HUES48 (cell line): Measurements from ENCODE around the gene KCNIP4.

Source experiments
- H3K27ac ChIP-seq: one replicate; pipeline ENCODE4 v1.7.0; 2013; ENCODE audit warnings: low read depth, low read length, inconsistent platforms
- H3K27me3 ChIP-seq: 2 replicates; pipeline ENCODE4 v1.6.1; 2013; ENCODE audit warnings: mild to moderate bottlenecking, low read length; ENCODE audit not compliant: control insufficient read depth, insufficient read depth
- H3K36me3 ChIP-seq: 2 replicates; pipeline ENCODE4 v1.6.1; 2013; ENCODE audit warnings: low read length; ENCODE audit not compliant: control insufficient read depth, insufficient read depth
- H3K4me1 ChIP-seq: 2 replicates; pipeline ENCODE4 v1.6.1; 2013; ENCODE audit warnings: mild to moderate bottlenecking, low read length; ENCODE audit not compliant: control insufficient read depth, insufficient read depth
- H3K4me3 ChIP-seq: 2 replicates; pipeline ENCODE4 v1.5.1; 2013; ENCODE audit warnings: mild to moderate bottlenecking, low read depth, low read length
- H3K9ac ChIP-seq: 2 replicates; pipeline ENCODE4 v1.6.1; 2013; ENCODE audit warnings: mild to moderate bottlenecking, low read depth, low read length, moderate library complexity
- H3K9me3 ChIP-seq: 2 replicates; pipeline ENCODE4 v1.6.1; 2013; ENCODE audit warnings: low read length; ENCODE audit not compliant: control insufficient read depth, insufficient read depth

Gene KCNIP4

GRCh38 chr4:20983763-20984575 is 964.6 kb downstream of the KCNIP4 start:
- Histone ChIP-seq H3K27me3 (peaks cover 37% of the 10 kb centered on the region), H3K9me3 (no peaks in the 10 kb centered on the region), H3K4me1 (peaks cover 26% of the 10 kb centered on the region), H3K9ac (peak overlapping the region; percentile 12; the same call in 1 of the 2 replicates), H3K36me3 (no peaks in the 10 kb centered on the region), H3K4me3 (peak overlapping the region; percentile 61), H3K27ac (no peak overlapping the region)

- Histone ChIP-seq H3K4me3 (no peak overlapping the region), H3K9ac (no peak overlapping the region), H3K4me1 (peaks cover 23% of the 10 kb centered on the region), H3K36me3 (no peaks in the 10 kb centered on the region), H3K9me3 (no peaks in the 10 kb centered on the region), H3K27ac (no peak overlapping the region), H3K27me3 (peaks cover 37% of the 10 kb centered on the region)
Measured at GRCh38 chr4:20982544-20982943, 966.0 kb downstream of the KCNIP4 start.

GRCh38 chr4:20960291-20960690 is 988.3 kb downstream of the KCNIP4 start:
- H3K27ac ChIP-seq, result no peak overlapping the region
- no peak overlapping the region for H3K9ac ChIP-seq
- no peaks in the 10 kb centered on the region for H3K36me3 ChIP-seq
- H3K27me3 ChIP-seq, result no peaks in the 10 kb centered on the region
- H3K4me3 ChIP-seq, result no peak overlapping the region
- H3K9me3 ChIP-seq, result no peaks in the 10 kb centered on the region
- no peaks in the 10 kb centered on the region for H3K4me1 ChIP-seq

GRCh38 chr4:20954541-20954940 is 994.0 kb downstream of the KCNIP4 start:
- Histone ChIP-seq H3K27ac (no peak overlapping the region), H3K9me3 (no peaks in the 10 kb centered on the region), H3K4me1 (no peaks in the 10 kb centered on the region), H3K36me3 (no peaks in the 10 kb centered on the region), H3K9ac (no peak overlapping the region), H3K4me3 (no peak overlapping the region), H3K27me3 (no peaks in the 10 kb centered on the region)

- H3K27ac ChIP-seq, result no peak overlapping the region
- no peaks in the 10 kb centered on the region for H3K4me1 ChIP-seq
- H3K27me3 ChIP-seq, result no peaks in the 10 kb centered on the region
- H3K9me3 ChIP-seq, result no peaks in the 10 kb centered on the region
- no peaks in the 10 kb centered on the region for H3K36me3 ChIP-seq
- H3K9ac ChIP-seq, result no peak overlapping the region
- H3K4me3 ChIP-seq, result no peak overlapping the region
Measured at GRCh38 chr4:20944961-20945360, 1003.6 kb downstream of the KCNIP4 start.

GRCh38 chr4:20944451-20944850 is 1004.1 kb downstream of the KCNIP4 start:
- Histone ChIP-seq H3K36me3 (no peaks in the 10 kb centered on the region), H3K27me3 (no peaks in the 10 kb centered on the region), H3K4me3 (no peak overlapping the region), H3K4me1 (no peaks in the 10 kb centered on the region), H3K27ac (no peak overlapping the region), H3K9ac (no peak overlapping the region), H3K9me3 (no peaks in the 10 kb centered on the region)

- Histone ChIP-seq H3K9me3 (no peaks in the 10 kb centered on the region), H3K9ac (no peak overlapping the region), H3K27ac (no peak overlapping the region), H3K27me3 (no peaks in the 10 kb centered on the region), H3K36me3 (no peaks in the 10 kb centered on the region), H3K4me3 (no peak overlapping the region), H3K4me1 (no peaks in the 10 kb centered on the region)
Measured at GRCh38 chr4:20938204-20938603, 1010.4 kb downstream of the KCNIP4 start.

GRCh38 chr4:20926529-20926928 is 1022.0 kb downstream of the KCNIP4 start:
- no peak overlapping the region for H3K4me3 ChIP-seq
- H3K4me1 ChIP-seq, result peaks cover 18% of the 10 kb centered on the region; the same call in 1 of the 2 replicates
- H3K36me3 ChIP-seq, result no peaks in the 10 kb centered on the region
- H3K9ac ChIP-seq, result no peak overlapping the region
- H3K27me3 ChIP-seq, result no peaks in the 10 kb centered on the region
- no peaks in the 10 kb centered on the region for H3K9me3 ChIP-seq
- no peak overlapping the region for H3K27ac ChIP-seq

GRCh38 chr4:20925176-20925575 is 1023.4 kb downstream of the KCNIP4 start:
- Histone ChIP-seq H3K27ac (no peak overlapping the region), H3K9ac (no peak overlapping the region), H3K27me3 (no peaks in the 10 kb centered on the region), H3K36me3 (no peaks in the 10 kb centered on the region), H3K9me3 (no peaks in the 10 kb centered on the region), H3K4me3 (no peak overlapping the region), H3K4me1 (peaks cover 18% of the 10 kb centered on the region; the same call in 1 of the 2 replicates)

GRCh38 chr4:20922962-20923361 is 1025.6 kb downstream of the KCNIP4 start:
- no peaks in the 10 kb centered on the region for H3K27me3 ChIP-seq
- H3K4me3 ChIP-seq, result no peak overlapping the region
- H3K9me3 ChIP-seq, result no peaks in the 10 kb centered on the region
- H3K27ac ChIP-seq, result no peak overlapping the region
- H3K4me1 ChIP-seq, result peaks cover 18% of the 10 kb centered on the region; the same call in 1 of the 2 replicates
- no peaks in the 10 kb centered on the region for H3K36me3 ChIP-seq
- H3K9ac ChIP-seq, result no peak overlapping the region

GRCh38 chr4:20916106-20916505 is 1032.5 kb downstream of the KCNIP4 start:
- H3K27ac ChIP-seq, result no peak overlapping the region
- no peaks in the 10 kb centered on the region for H3K27me3 ChIP-seq
- H3K4me1 ChIP-seq, result no peaks in the 10 kb centered on the region
- no peak overlapping the region for H3K9ac ChIP-seq
- no peak overlapping the region for H3K4me3 ChIP-seq
- H3K36me3 ChIP-seq, result no peaks in the 10 kb centered on the region
- no peaks in the 10 kb centered on the region for H3K9me3 ChIP-seq
